T1000 (cell line): ENCODE results near the gene MEIG1.
"Not testable (repeated sequence)": the region's sequence is repeated elsewhere in the genome, so short reads cannot be mapped to it uniquely, and the experiment has no call there.

Source experiments
- DNase-seq: peaks from one replicate; lab custom pipeline; 2025; ENCODE audit warnings: mixed read lengths; lab: John Stamatoyannopoulos, UW

The MEIG1 gene

GRCh38 chr10:14959221-14960057, at the start of gene MEIG1:
Gene MEIG1, plus strand, starts transcription at chr10:14959388. Its CDS starts 7,081 bp downstream, at chr10:14966469.
- DNase-seq, result peak; percentile 100

DNA sequence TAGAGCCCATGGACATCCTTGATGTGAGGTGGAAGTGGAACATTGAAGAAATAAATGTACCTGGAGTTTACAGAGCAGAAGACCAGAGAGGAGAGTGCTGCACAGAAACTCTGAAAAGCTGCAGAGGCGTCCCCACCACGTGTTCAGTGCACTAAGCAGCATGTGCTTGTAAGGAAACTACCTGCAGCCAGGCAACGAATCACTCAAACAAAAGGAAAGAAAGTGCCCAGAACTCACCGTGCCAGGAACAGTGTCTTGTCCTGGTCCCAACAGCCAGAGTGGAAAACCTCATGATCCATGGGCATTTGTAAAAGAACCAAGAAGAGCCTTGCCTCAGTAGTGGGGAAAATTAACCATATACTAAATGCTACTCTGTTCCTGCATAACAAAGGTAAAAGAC, 48.2 kb upstream of the MEIG1 start:
- no peak for DNase-seq

DNA sequence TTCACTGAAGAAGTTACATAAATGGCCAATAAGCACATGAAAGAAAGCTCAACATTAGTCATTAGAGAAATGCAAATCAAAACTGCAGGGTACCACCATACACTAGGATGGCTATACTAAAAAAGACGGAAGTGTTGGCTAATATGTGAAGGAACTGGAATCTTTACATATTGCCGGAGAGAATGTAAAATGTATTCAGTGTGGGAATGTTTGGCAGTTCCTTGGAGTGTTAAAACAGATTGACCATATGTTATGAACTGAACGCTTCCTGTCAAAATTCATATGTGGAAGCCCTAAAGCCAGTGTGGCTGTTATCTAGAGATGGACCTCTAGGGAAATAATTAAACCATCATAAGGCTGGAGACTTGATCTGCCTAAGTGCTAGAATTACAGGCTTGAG, 47.4 kb upstream of the MEIG1 start:
- no peak for DNase-seq

DNA sequence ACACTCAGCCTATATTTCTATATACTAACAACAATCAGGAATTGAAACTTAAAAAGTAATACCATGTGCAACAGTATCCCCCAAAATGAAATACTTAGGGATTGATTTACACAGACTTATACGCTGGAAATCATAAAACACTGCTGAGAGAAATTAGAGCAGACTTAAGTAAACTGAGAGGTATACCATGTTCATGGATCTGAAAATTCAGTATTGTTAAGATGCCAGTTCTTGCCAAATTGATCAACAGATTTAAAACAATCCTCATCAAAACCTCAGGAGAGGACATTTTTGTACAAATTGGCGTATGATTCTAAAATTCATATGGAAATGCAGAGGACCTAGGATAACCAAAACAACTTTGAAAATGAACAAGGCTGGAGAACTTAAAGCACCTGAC, 42.6 kb upstream of the MEIG1 start:
- DNase-seq, result no peak

DNA sequence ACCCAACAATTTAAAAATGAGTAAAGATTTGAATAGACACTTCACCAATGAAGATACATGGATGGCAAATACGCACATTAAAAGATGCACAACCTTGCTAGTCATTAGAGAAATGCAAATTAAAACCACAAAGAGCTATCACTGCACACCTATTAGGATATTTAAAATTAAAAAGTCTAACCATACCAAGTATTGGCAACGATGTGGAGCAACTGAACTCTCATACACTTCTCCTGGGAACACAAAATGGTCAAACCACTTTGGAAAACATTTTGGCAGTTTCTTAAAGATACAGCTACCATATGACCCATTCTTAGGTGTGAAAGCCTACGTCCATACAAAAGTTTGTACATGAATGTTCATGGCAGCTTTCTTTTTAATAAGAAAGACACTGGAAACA, 41.4 kb upstream of the MEIG1 start:
- DNase-seq, result no peak

GRCh38 chr10:14918964-14919363, 40.2 kb upstream of the MEIG1 start:
- DNase-seq, result no peak

DNA sequence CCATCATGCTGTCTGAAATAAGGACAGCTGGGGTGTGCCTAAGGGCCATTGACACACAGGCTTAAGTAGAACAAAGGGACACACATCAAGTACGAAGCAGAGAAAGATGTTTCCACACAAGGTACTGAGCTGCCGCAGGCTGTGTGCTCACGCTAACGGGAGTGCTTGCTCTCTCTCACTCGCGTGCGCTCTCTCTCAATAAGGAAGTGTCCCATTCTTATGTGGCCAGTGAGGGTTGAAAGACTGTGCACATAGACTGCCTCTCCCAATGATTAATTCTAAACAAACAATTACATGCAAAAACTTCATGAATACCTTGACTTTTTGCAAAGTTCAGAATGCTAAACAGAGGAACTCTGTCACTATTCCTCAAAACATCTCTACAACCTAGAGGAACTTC, 35.2 kb upstream of the MEIG1 start:
- no peak for DNase-seq

DNA sequence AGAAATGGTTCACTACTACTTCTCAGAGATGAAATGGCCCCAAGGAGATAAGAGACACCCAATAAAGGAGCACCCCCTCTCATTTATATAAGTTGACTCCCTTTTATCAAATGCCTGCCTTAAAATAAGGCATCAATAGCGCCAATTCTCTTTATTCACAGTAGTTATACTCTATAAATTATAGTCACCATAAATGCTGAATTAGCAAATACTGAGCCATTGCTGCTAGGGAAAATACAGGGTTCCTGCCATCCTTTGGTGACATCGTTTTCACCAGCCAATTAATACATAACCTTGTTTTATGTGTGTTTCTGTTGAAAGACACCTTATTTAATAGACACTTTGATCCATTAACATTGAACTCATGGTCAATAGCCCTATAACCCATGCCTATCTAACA, 33.9 kb upstream of the MEIG1 start:
- no peak for DNase-seq

- no peak for DNase-seq
These were observed 33.1 kb upstream of the MEIG1 start for GRCh38 chr10:14926061-14926470.

DNA sequence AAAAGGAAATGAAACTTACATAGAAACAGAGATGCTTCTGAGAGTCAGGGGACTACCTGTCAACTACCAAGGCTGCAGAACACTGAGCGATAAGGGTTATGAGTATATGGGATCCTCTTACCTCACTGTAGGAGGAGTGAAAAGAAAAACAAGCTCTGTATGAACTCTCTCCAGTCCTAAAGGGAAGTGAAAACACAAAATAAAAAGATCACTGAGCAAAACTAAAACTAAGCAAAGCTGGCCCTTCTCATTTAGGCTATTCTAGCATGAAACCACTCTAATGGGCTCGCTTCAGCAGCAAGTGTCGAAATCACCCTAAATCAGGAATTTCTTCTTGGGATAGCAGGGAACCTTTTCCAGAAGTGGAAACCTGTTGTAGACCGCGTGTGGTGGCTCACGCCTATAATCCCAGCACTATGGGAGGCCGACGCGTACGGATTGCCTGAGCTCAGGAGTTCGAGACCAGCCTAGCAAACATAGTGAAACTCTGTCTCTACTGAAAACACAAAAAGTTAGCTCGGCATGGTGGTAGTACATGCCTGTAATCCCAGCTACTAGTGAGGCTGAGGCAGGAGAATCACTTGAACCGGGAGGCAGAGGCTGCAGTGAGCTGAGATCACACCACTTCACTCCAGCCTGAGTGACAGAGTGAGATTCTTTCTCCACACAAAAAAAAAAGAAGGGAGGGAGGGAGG, 32.3 kb upstream of the MEIG1 start:
- DNase-seq, result no peak

GRCh38 chr10:14930610-14931009, 28.6 kb upstream of the MEIG1 start:
- DNase-seq, result no peak

DNA sequence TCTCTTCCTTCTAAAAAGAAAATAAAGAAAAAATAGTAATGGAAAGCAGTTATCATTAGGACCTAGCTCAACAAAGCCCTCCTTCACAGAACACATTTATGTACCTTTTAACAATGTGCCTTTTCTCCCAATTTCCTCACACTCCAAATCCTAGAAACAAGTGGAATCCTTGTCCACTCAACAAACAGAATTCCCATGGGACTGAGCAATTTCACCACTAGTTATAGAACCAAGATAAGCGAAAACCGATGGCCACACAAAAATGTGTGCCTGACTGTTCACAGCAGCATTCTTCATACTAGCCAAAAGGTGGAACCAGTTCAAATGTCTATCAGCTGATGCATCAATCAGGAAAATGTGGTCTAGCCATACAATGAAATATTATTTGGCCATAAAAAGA, 22.6 kb upstream of the MEIG1 start:
- DNase-seq, result no peak

- DNase-seq, result peak; percentile 90
These were observed 20.2 kb upstream of the MEIG1 start for GRCh38 chr10:14938971-14939370.

- not testable (repeated sequence) for DNase-seq
These were observed 16.8 kb upstream of the MEIG1 start for GRCh38 chr10:14942147-14942949.

GRCh38 chr10:14942950-14943338, 16.2 kb upstream of the MEIG1 start:
- not testable (repeated sequence) for DNase-seq

- DNase-seq, result no peak
These were observed 14.1 kb upstream of the MEIG1 start for GRCh38 chr10:14945108-14945507.

- DNase-seq, result no peak
These were observed 11.9 kb upstream of the MEIG1 start for GRCh38 chr10:14947268-14947667.

DNA sequence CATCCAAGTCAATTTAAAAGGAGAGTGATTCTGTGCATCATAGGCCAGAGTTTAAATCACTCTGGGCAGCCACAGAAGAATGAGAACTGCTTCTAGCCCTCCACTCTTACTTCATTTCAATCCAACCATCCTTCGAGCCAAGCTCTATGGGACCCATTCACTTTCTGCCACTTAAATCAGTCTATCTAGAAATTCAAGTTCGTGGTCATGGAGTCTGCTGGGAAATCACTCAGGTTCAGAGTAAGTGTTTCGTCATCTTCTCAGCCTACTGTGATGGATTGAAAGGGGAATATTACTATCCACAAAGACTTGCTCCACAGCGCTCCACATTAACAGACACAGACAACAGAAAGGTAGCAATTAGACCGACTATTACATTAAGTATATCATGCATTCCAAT, 9.9 kb upstream of the MEIG1 start:
- DNase-seq, result no peak

DNA sequence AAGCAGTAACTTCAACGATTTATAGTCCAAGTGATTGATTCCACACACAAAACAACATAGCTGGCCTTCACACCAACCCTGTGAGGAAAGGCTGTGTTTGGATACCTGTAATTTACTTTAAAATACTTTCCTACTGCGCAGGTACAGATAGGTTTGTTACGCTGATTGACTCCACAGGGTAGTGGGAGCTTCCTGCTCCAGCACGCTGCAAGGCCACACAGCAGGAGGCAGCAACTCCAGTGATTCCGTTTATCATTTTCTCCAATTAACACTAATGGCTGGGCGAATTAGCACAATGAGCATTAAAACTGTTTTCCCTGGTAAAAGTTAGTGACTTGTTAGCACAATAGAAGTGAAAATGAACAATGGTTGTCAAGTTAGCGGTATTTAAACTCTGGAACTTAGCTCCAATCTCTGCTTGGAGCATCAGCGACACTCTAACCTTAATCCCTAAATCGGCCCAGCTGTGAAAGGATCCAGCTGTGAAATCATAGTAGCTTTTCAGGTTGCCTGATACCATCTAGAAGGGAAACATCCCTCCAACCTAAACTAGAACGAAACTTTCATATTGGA, 6.3 kb upstream of the MEIG1 start:
- no peak for DNase-seq

DNA sequence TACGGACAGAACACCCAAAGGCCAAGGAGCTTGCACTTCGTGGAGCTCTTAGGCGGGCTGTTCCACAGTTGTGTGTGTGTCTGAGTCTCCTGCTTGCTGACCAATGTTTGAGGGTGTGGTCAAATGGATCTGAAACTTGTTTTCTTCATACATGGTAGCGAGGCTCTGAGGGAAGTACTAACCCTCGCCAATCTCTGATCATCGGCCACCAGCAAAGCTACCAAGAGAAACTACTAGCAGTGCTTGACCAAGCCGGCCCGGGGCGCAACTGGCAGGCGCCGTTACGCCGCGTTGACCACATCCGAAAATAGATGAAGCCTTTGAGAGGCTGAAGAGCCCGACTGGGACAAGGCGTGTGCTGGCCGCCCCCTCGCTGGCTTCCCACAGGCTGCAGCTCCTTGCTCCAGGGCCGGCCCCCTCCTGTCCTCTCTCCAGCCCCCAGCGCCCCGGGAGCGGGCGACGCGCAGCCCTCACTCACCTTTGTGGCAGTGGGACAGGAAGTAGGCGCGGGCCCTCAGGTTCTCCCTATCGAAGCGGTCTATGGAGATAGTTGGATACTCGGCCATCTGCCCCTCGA, 5.7 kb upstream of the MEIG1 start:
- DNase-seq, result no peak

DNA sequence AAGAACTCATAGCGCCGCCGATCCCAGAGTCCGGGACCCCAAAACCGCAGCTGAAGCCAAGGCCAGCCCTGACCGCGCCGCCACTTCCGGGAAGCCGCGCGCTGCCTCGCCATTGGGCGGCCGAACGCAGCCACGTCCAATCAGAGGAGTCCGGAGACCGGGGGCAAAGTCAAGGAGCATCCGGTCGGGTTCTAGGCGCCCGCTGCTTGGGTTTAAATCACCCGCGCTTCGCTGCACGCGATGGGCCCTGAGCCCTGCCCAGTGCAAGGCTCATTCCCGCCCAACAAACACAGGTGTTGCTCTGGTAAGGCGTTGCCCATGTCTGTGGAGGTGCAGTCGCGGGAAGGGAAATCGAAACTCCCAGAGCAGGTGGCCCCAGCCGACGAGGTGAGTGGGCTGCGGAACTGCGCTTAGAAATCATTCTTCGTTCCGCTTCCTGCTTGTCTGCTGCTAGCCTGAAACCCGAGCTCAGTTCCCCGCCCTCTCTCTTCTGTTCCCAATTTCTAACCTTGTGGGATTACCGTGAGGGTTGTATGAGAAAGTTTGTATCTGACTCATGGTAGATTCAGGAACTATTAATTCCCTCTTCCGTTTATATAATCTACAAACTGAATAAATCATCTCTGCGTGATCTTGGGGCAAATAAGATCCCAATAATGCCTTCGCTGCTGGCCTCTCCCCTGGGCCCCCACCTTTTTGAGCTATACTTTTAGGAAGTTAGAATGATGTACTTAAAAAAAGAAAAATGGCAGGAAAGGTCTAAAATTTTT, 5.0 kb upstream of the MEIG1 start, which contains the start of gene DCLRE1C:
Gene DCLRE1C (minus strand): TSS at position 96 of the 770 bp plus-strand sequence. CDS start 86 bp downstream, at position 10.
- peak; percentile 100 for DNase-seq
